HepG2 (cell line): ENCODE results near the gene ITIH3. TPM values are rescaled to one million over a fixed set of nuclear protein-coding genes. Genes with fewer than 3 reads are reported as not detected.
A peak's percentile ranks its signal among the peaks of the same experiment; 100 is the strongest.

ENCODE experiments used
- ARID2 ChIP-seq: sonication (generic); formaldehyde crosslinking; IDR thresholded peaks from 2 replicates; pipeline ENCODE4 v1.8.1; 2022; ENCODE audit warnings: mild to moderate bottlenecking, missing genetic modification reagents, borderline replicate concordance
- ATF3 ChIP-seq: sonication (generic); formaldehyde crosslinking; IDR thresholded peaks from 2 replicates; pipeline ENCODE4 v1.4.0; 2020; ENCODE audit warnings: missing genetic modification reagents
- CBFB ChIP-seq: sonication (generic); formaldehyde crosslinking; IDR thresholded peaks from 2 replicates; pipeline ENCODE4 v1.4.0; 2020; ENCODE audit warnings: missing genetic modification reagents
- CERS6 ChIP-seq: sonication (generic); formaldehyde crosslinking; IDR thresholded peaks from 2 replicates; pipeline ENCODE4 v1.5.0; 2020; ENCODE audit warnings: missing genetic modification reagents
- HMGXB4 ChIP-seq, 2 experiments: sonication (generic) in 1 of 2; formaldehyde crosslinking in 1 of 2; IDR thresholded peaks; 2 replicates each; pipeline versions ENCODE4 v1.4.0 to v1.6.1; 2018 to 2020; ENCODE audit warnings: missing genetic modification reagents in 2 of 2, borderline replicate concordance in 1 of 2, low read depth in 1 of 2, mild to moderate bottlenecking in 1 of 2, missing biosample characterization in 1 of 2
- MAF1 ChIP-seq: sonication (generic); formaldehyde crosslinking; IDR thresholded peaks from 2 replicates; pipeline ENCODE4 v1.5.0; 2020; ENCODE audit warnings: missing genetic modification reagents, borderline replicate concordance
- MBNL3 ChIP-seq: fragments of 250-450 bp; sonication (Bioruptor Pico); conservative IDR thresholded peaks from 2 replicates; pipeline ENCODE4 v1.8.0; 2022; ENCODE audit warnings: mild to moderate bottlenecking, inconsistent platforms
- NAIF1 ChIP-seq: sonication (generic); formaldehyde crosslinking; IDR thresholded peaks from 2 replicates; pipeline ENCODE4 v1.5.0; 2020; ENCODE audit warnings: mild to moderate bottlenecking, missing genetic modification reagents, borderline replicate concordance
- NFE2L1 ChIP-seq: sonication (generic); formaldehyde crosslinking; IDR thresholded peaks from 2 replicates; pipeline ENCODE4 v1.4.0; 2020; ENCODE audit warnings: missing genetic modification reagents, mild to moderate bottlenecking, borderline replicate concordance
- PCBP1 ChIP-seq: fragments of 200-400 bp; formaldehyde crosslinking; IDR thresholded peaks from 2 replicates; pipeline ENCODE4 v1.6.1; 2017; ENCODE audit warnings: mild to moderate bottlenecking, low read depth, low read length, borderline replicate concordance
- SRSF1 ChIP-seq: fragments of 200-400 bp; formaldehyde crosslinking; optimal IDR thresholded peaks from 2 replicates; pipeline ENCODE3; 2017; ENCODE audit warnings: mild to moderate bottlenecking, low read depth, low read length, moderate library complexity
- TOPORS ChIP-seq: sonication (generic); formaldehyde crosslinking; IDR thresholded peaks from 2 replicates; pipeline ENCODE4 v1.8.0; 2023; ENCODE audit warnings: mild to moderate bottlenecking, missing genetic modification reagents
- ZBTB7A ChIP-seq: sonication (generic); formaldehyde crosslinking; IDR thresholded peaks from 2 replicates; pipeline ENCODE4 v1.8.0; 2022; ENCODE audit warnings: mild to moderate bottlenecking, missing genetic modification reagents
- ZFP36L2 ChIP-seq: sonication (generic); formaldehyde crosslinking; IDR thresholded peaks from 2 replicates; pipeline ENCODE4 v1.4.0; 2020; ENCODE audit warnings: missing genetic modification reagents
- ZFP90 ChIP-seq: sonication (generic); formaldehyde crosslinking; IDR thresholded peaks from 2 replicates; pipeline ENCODE4 v1.8.0; 2022; ENCODE audit warnings: missing genetic modification reagents, mild to moderate bottlenecking, inconsistent platforms, borderline replicate concordance
- ZNF441 ChIP-seq: sonication (generic); formaldehyde crosslinking; IDR thresholded peaks from 2 replicates; pipeline ENCODE4 v1.7.0; 2021; ENCODE audit warnings: missing genetic modification reagents, borderline replicate concordance
- ZNF546 ChIP-seq: sonication (generic); formaldehyde crosslinking; conservative IDR thresholded peaks from 2 replicates; pipeline ENCODE4 v1.8.1; 2023; ENCODE audit warnings: mild to moderate bottlenecking, missing genetic modification reagents
- ZNF619 ChIP-seq: sonication (generic); formaldehyde crosslinking; IDR thresholded peaks from 2 replicates; pipeline ENCODE4 v1.4.0; 2020; ENCODE audit warnings: mild to moderate bottlenecking, missing genetic modification reagents
- ZNF652 ChIP-seq: IDR thresholded peaks from 2 replicates; pipeline ENCODE4 v1.6.1; 2016; ENCODE audit warnings: low read depth, borderline replicate concordance
- ZNF761 ChIP-seq: sonication (generic); formaldehyde crosslinking; conservative IDR thresholded peaks from 2 replicates; pipeline ENCODE4 v1.4.0; 2020; ENCODE audit warnings: mild to moderate bottlenecking, missing genetic modification reagents
- ZNF816 ChIP-seq: sonication (generic); formaldehyde crosslinking; IDR thresholded peaks from 2 replicates; pipeline ENCODE4 v1.8.0; 2022; ENCODE audit warnings: missing genetic modification reagents, mild to moderate bottlenecking, borderline replicate concordance
- ZNF850 ChIP-seq: sonication (generic); formaldehyde crosslinking; conservative IDR thresholded peaks from 2 replicates; pipeline ENCODE4 v1.9.0; 2021; ENCODE audit warnings: mild to moderate bottlenecking, missing genetic modification reagents
- ZSCAN9 ChIP-seq: IDR thresholded peaks from 2 replicates; pipeline ENCODE4 v1.6.1; 2016; ENCODE audit warnings: borderline replicate concordance
- polyA plus RNA-seq, 8 experiments: library from polyadenylated mRNA; depleted of rRNA in 3 of 8; stranded (reverse) in 7 of 8; unstranded in 1 of 8; fragments of >200 nt; fragmentation: Illumina TruSeq in 4 of 8; extraction: Trizol in 4 of 8; gene quantifications; 2 replicates each; pipeline versions ENCODE4 v1.2.1 to v1.2.3, GENCODE V29; 2011 to 2016; ENCODE audit warnings: low read depth in 4 of 8, missing spikeins in 1 of 8, mixed read lengths in 1 of 8; ENCODE audit not compliant: insufficient read depth in 1 of 8
- total RNA-seq, 5 experiments: library from RNA; depleted of rRNA; stranded (reverse); fragments of >200 nt; fragmentation: Illumina TruSeq; extraction: Trizol; gene quantifications; 2 replicates each; pipeline ENCODE4 v1.2.3, GENCODE V29; 2016; ENCODE audit warnings: low read depth in 1 of 5

ITIH3 gene
- total and polyA plus RNA-seq, 2 of the 13 experiments (the other 11 are each of a cell fraction or from before 2014, with no cell fraction given), result 105 to 632 TPM

- TF ChIP-seq ZFP36L2 (CRISPR knock-in tag) (no peak), PCBP1 (no peak), NAIF1 (CRISPR knock-in tag) (no peak), MBNL3 (no peak), ZNF761 (CRISPR knock-in tag) (no peak), SRSF1 (peak; percentile 46), CBFB (CRISPR knock-in tag) (no peak), ZNF652 (no peak), ZSCAN9 (CRISPR knock-in tag) (no peak), ZNF816 (CRISPR knock-in tag) (no peak), ZBTB7A (no peak), ZFP90 (no peak), ZNF546 (0 out of 2 replicates have a peak, but pooled peaks have one; percentile 67), ATF3 (no peak), ZNF850 (CRISPR knock-in tag) (no peak), ZNF441 (CRISPR knock-in tag) (no peak), CERS6 (no peak), ARID2 (CRISPR knock-in tag) (no peak), MAF1 (no peak), ZNF619 (CRISPR knock-in tag) (no peak), TOPORS (CRISPR knock-in tag) (no peak), NFE2L1 (CRISPR knock-in tag) (no peak), HMGXB4 (CRISPR knock-in tag; IDR thresholded peaks at IDR 0.05; ENCODE audit: borderline replicate concordance in 1 of 2, low read depth in 1 of 2) (0 out of 4 replicates have a peak, but pooled peaks of 1 of the 2 experiments have one; percentile 34)
These were observed 6.6 kb upstream of the ITIH3 start (continued) for GRCh38 chr3:52787672-52788625.
